Fibroblast of lung (primary cell): Measurements from ENCODE around the gene EED. TPM values are rescaled to one million over a fixed set of nuclear protein-coding genes. Genes with fewer than 3 reads are reported as not detected.

Experiments
- DNase-seq, 2 donors: peaks; one replicate each; pipeline versions ENCODE4 v3.0.0 to v3.0.0-alpha.2; 2010; ENCODE audit warnings: low read depth in 2 of 2
- H2AFZ ChIP-seq: 2 replicates; pipeline ENCODE4 v1.5.1; 2012; ENCODE audit warnings: low read length, control low read depth, inconsistent platforms
- H3K27ac ChIP-seq: 2 replicates; pipeline ENCODE4 v1.5.1; 2011; ENCODE audit warnings: low read length, control low read depth; ENCODE audit not compliant: insufficient read depth
- H3K27me3 ChIP-seq: 2 replicates; pipeline ENCODE4 v1.5.1; 2011; ENCODE audit warnings: mild to moderate bottlenecking, low read length; ENCODE audit not compliant: control insufficient read depth, insufficient read depth
- H3K36me3 ChIP-seq: 2 replicates; pipeline ENCODE4 v1.5.1; 2011; ENCODE audit warnings: low read length; ENCODE audit not compliant: control insufficient read depth, insufficient read depth
- H3K4me1 ChIP-seq: 2 replicates; pipeline ENCODE4 v1.5.1; 2011; ENCODE audit warnings: low read length; ENCODE audit not compliant: control insufficient read depth, insufficient read depth; ENCODE audit errors: extremely low read depth
- H3K4me2 ChIP-seq: 2 replicates; pipeline ENCODE4 v1.5.1; 2011; ENCODE audit warnings: low read length, control low read depth; ENCODE audit not compliant: insufficient read depth; ENCODE audit errors: extremely low read depth
- H3K4me3 ChIP-seq, 4 experiments: fragments of 200-600 bp in 1 of 4; sonication (generic) in 1 of 4; replicated peaks in 1 of 4; 2 replicates each; pipeline ENCODE4 v1.5.1; 2011 to 2016; ENCODE audit warnings: low read length in 4 of 4, low read depth in 3 of 4, mild to moderate bottlenecking in 3 of 4, control low read depth in 2 of 4, inconsistent platforms in 1 of 4, mixed read lengths in 1 of 4; ENCODE audit not compliant: insufficient read depth in 1 of 4; ENCODE audit errors: control extremely low read depth in 1 of 4
- H3K79me2 ChIP-seq: 2 replicates; pipeline ENCODE4 v1.5.1; 2012; ENCODE audit warnings: mild to moderate bottlenecking, low read length, inconsistent platforms; ENCODE audit not compliant: control insufficient read depth, insufficient read depth
- H3K9ac ChIP-seq: 2 replicates; pipeline ENCODE4 v1.5.1; 2011; ENCODE audit warnings: mild to moderate bottlenecking, low read length, control low read depth; ENCODE audit not compliant: insufficient read depth
- H3K9me3 ChIP-seq: 2 replicates; pipeline ENCODE4 v1.5.1; 2012; ENCODE audit warnings: low read depth, low read length; ENCODE audit not compliant: control insufficient read depth, insufficient read depth
- H4K20me1 ChIP-seq: 2 replicates; pipeline ENCODE4 v1.5.1; 2011; ENCODE audit warnings: low read length; ENCODE audit not compliant: control insufficient read depth, insufficient read depth; ENCODE audit errors: extremely low read depth
- EZH2 ChIP-seq: IDR thresholded peaks from 2 replicates; pipeline ENCODE4 v1.5.1; 2012; ENCODE audit warnings: low read length, control low read depth, mild to moderate bottlenecking; ENCODE audit errors: missing control alignments
- polyA plus RNA-seq, 2 donors: library from polyadenylated mRNA; depleted of rRNA in 1 of 2; stranded (reverse) in 1 of 2; unstranded in 1 of 2; fragments of >200 nt; gene quantifications; 2 replicates each; pipeline ENCODE4 v1.2.1, GENCODE V29; 2011 to 2012; ENCODE audit warnings: missing spikeins in 1 of 2
- total RNA-seq: library from RNA; depleted of rRNA; stranded (reverse); fragments of >200 nt; gene quantifications from 2 replicates; pipeline ENCODE4 v1.2.1, GENCODE V29; 2014
- TF ChIP-seq, protein P1 (sequence below), 2 donors: IDR thresholded peaks in 1 of 2; conservative IDR thresholded peaks in 1 of 2; 1 replicate in 1 of 2; 2 replicates in 1 of 2; pipeline ENCODE4 v1.5.1; 2011 to 2012; ENCODE audit warnings: low read length in 2 of 2, control low read depth in 1 of 2, inconsistent platforms in 1 of 2, low read depth in 1 of 2, mild to moderate bottlenecking in 1 of 2

EED gene
- total and polyA plus RNA-seq, 2 donors (not counting 1 experiment from before 2014, with no cell fraction given), result 13.0 to 22.3 TPM

DNA sequence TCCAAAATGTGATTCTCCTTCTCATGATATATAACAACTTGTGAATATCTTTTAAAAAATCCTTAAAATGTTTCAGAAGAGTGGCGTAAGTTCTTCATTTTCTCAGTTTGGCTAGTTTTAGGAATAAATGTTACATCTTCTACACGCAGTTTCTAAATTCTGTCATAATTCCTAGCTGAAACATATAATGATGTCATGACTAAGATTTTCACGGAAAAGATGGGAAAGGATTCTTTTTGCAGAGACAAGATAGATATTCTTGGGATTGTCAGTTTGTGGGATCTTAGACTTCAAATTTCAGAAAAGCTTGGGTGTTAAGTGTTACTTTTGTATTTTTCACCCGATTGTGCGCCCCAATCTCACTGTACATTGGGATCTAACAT, 1.7 kb downstream of the EED start:
- Histone ChIP-seq H3K36me3 (no peaks in the 10 kb centered on the region), H3K4me2 (peak overlapping the region; percentile 75), H4K20me1 (no peaks in the 10 kb centered on the region), H3K9me3 (no peaks in the 10 kb centered on the region), H3K4me1 (peaks cover 8% of the 10 kb centered on the region), H3K27me3 (peaks cover 5% of the 10 kb centered on the region), H3K4me3 (peak overlapping the region; percentile 62 to 99 (median 86)), H3K79me2 (peaks cover 56% of the 10 kb centered on the region), H2AFZ (no peak overlapping the region), H3K9ac (no peak overlapping the region), H3K27ac (no peak overlapping the region)
- TF ChIP-seq, protein P1, sequence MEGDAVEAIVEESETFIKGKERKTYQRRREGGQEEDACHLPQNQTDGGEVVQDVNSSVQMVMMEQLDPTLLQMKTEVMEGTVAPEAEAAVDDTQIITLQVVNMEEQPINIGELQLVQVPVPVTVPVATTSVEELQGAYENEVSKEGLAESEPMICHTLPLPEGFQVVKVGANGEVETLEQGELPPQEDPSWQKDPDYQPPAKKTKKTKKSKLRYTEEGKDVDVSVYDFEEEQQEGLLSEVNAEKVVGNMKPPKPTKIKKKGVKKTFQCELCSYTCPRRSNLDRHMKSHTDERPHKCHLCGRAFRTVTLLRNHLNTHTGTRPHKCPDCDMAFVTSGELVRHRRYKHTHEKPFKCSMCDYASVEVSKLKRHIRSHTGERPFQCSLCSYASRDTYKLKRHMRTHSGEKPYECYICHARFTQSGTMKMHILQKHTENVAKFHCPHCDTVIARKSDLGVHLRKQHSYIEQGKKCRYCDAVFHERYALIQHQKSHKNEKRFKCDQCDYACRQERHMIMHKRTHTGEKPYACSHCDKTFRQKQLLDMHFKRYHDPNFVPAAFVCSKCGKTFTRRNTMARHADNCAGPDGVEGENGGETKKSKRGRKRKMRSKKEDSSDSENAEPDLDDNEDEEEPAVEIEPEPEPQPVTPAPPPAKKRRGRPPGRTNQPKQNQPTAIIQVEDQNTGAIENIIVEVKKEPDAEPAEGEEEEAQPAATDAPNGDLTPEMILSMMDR (conservative IDR thresholded peaks at IDR 0.05 in 1 of 2, IDR thresholded peaks at IDR 0.05 in 1 of 2; ENCODE audit: low read depth in 1 of 2, low read length in 2 of 2), result no peak
- TF ChIP-seq EZH2, result no peak
- peak in 1 of 2 donors; percentile 4 for DNase-seq

DNA sequence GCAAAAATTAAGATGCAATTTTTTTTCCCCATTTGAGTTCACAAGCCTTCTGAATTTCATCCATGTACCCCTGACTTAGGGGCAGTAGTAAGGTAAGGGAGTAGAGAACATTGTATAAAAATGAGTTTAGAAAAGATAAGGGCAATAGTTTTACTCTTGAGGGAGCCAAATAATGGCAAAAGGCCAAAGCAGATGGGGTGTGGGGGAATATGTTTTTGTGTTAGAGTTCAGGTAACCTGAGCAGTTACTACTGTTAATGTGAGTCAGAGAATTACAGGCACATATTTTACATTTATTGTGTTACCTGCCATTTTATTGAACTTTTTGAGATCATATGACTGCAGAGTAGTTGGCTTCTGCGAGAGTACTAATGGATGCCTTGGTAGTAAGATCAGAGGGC, 3.1 kb downstream of the EED start:
- peaks cover 8% of the 10 kb centered on the region for H3K4me1 ChIP-seq
- TF ChIP-seq, protein P1 (conservative IDR thresholded peaks at IDR 0.05 in 1 of 2, IDR thresholded peaks at IDR 0.05 in 1 of 2; ENCODE audit: low read depth in 1 of 2, low read length in 2 of 2), result no peak
- no peak for TF ChIP-seq EZH2
- peaks cover under 1% of the 10 kb centered on the region for H3K36me3 ChIP-seq
- H3K9ac ChIP-seq, result no peak overlapping the region
- no peak overlapping the region for H3K4me3 ChIP-seq
- no peak overlapping the region for H3K4me2 ChIP-seq
- H3K27ac ChIP-seq, result no peak overlapping the region
- H3K9me3 ChIP-seq, result no peaks in the 10 kb centered on the region
- no peaks in the 10 kb centered on the region for H3K27me3 ChIP-seq
- H2AFZ ChIP-seq, result no peak overlapping the region
- DNase-seq, result no peak
- no peaks in the 10 kb centered on the region for H4K20me1 ChIP-seq
- H3K79me2 ChIP-seq, result peaks cover 68% of the 10 kb centered on the region

DNA sequence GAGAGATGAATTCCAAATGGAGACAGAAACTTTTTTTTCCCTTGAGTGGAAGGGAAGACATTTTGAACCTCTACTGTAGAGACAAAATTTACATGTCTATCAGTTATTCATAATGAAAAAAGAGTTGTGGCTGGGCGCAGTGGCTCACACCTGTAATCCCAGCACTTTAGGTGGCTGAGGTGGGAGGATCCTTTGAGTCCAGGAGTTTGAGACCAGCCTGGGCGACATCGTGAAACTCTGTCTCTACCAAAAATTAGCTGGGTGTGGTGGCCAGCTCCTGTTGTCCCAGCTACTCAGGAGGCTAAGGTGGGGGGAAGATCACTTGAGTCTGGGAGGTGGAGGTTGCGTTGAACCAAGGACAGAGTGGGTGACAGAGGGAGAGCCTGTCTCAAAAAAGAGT, 4.1 kb downstream of the EED start:
- Histone ChIP-seq H3K36me3 (peaks cover 2% of the 10 kb centered on the region), H4K20me1 (no peaks in the 10 kb centered on the region), H3K79me2 (peaks cover 72% of the 10 kb centered on the region), H2AFZ (no peak overlapping the region), H3K27me3 (no peaks in the 10 kb centered on the region), H3K9me3 (no peaks in the 10 kb centered on the region), H3K9ac (no peak overlapping the region), H3K4me1 (peaks cover 8% of the 10 kb centered on the region), H3K27ac (no peak overlapping the region), H3K4me2 (no peak overlapping the region), H3K4me3 (no peak overlapping the region)
- no peak for TF ChIP-seq EZH2
- no peak for DNase-seq
